NOMO-1 (cell line): ENCODE results near the gene RAMP3.
"Not testable (repeated sequence)": the region's sequence is repeated elsewhere in the genome, so short reads cannot be mapped to it uniquely, and the experiment has no call there.

Source experiments
- DNase-seq, 2 experiments: peaks; one replicate each; lab custom pipeline; 2025; ENCODE audit not compliant: unreplicated experiment in 2 of 2; lab: John Stamatoyannopoulos, UW

The RAMP3 gene

DNA sequence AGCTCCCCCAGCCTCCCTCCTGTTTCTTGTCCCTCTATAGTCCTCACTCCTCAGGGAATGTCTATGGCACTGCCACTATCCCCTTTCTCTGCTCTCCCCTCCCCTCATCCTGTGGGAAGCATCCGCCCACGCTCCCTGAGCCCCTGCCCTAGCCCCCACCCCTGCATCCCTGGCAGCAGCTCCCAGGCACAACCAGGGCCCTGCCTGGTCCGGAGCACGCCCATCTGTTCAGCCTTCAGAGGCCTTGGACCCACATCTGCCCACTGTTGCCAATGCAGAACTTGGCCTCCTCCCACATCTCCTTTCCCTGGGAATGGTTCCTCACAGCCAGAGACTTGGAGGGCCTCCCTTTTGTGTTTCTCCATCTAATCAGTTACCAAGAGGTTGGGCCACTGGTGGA is 25.7 kb upstream of the RAMP3 start:
- DNase-seq: no peak

DNA sequence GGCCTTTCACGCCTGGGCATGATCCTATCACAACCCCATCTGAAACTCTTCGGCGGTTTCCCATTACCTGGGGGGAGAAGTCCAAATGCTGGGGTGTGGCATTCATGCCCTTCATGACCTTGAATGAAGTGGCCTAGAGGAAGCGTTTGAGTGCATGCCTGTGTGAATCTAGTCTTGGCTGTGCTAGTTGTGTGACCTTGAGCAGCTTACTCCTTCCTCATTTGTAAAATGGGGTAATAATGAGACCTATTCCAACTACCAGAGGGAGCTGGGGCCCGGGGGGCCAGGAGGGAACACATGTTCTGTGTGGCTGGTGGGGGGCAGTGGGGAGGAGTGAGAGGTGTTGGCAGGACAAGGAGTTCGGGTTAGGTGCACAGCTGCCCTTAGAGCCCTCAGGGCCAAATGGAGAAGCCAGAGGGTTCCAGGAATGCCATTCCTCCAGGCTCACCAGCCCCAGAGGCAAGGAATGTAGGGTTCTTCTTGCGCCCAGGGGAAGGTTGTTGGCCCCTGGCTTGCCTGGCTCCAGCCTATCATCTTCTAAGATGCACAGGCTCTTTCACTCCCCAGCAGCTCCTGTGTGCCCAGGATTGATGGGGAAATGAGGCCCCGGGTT is 24.8 kb upstream of the RAMP3 start:
- DNase-seq: peak in 1 of 2 experiments; percentile 5

DNA sequence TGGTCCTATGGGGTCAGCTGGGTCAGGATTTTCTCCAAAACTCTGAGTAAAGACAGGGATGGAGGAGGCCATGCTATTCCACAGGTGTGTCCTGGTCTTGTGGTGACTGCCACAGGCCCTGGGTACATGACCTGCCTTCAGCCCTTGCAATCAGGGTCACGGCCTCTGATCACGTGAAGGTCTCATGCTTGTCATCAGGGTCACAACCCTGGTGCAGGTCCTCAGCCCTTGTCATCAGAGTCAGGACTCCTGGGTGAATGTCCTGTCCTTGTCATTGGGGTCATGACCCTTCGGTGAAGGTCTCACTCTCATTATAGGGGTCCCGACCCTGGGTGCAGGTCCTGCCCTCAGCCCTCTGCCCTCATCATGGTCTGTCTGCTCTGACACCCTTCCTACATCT is 24.2 kb upstream of the RAMP3 start:
- no peak for DNase-seq

DNA sequence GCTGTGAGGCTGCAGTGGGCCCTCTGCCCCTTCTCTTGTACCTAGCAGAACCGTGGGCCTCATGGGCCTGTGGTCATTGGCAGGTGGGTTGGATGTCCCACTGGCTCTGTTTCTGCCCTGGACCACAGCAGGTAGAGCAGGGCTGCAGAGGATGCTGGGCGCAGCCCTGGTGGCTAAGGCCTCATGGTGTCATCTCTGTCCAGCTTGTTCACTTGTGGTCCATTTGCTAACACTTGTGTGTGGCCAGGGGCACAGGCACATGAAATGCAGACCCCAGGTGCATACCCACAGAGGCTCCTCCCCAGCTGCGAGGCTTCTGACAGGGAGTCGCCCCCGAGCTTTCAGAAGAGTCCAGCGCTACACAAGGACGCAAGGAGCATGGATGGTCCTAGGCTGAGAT is 23.7 kb upstream of the RAMP3 start:
- DNase-seq: no peak

DNA sequence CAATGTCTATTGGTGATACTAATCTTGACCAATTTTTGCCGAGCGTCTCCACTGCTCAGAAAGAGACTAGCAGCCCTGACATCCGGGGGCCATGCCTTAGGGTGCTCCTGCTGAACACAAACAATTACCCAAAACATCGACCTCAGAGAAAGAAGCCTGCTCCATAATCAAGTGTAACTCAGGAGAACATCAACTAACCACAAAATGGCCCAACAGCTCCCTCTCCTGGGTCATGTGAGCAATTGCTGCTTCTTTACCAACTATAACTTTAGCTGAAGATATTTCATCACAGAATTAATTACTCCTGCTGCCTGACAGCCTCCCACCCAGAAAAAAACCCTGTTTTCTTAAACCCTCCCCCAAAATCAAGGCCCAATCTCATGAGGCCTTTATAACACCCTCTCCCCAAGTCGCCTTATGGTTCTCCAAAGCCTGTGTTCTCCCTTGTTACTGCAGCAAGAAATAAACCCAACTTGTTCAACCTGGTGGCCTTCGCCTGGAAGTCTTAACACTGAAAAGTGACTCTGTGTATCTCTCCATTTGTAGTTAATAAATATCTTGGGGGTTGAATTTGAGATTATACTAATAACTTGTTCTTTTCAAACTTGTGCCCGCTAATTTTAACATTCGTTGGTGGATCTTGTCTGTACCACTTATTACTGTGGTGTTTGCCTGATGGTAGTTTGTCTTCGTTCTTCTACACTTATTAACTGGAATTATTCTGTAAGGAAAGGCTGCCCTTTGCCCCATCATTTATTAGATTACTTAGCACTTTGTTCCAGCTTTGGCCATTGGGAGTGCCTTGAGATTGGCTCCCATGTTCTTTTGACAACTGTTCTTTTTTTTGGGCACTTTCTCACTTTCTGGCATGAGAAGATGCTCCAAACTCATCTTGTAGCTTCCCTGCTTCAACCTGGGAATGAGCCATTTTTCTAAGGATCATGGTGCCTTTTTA is 21.2 kb upstream of the RAMP3 start:
- DNase-seq: peak; percentile 68 to 82

DNA sequence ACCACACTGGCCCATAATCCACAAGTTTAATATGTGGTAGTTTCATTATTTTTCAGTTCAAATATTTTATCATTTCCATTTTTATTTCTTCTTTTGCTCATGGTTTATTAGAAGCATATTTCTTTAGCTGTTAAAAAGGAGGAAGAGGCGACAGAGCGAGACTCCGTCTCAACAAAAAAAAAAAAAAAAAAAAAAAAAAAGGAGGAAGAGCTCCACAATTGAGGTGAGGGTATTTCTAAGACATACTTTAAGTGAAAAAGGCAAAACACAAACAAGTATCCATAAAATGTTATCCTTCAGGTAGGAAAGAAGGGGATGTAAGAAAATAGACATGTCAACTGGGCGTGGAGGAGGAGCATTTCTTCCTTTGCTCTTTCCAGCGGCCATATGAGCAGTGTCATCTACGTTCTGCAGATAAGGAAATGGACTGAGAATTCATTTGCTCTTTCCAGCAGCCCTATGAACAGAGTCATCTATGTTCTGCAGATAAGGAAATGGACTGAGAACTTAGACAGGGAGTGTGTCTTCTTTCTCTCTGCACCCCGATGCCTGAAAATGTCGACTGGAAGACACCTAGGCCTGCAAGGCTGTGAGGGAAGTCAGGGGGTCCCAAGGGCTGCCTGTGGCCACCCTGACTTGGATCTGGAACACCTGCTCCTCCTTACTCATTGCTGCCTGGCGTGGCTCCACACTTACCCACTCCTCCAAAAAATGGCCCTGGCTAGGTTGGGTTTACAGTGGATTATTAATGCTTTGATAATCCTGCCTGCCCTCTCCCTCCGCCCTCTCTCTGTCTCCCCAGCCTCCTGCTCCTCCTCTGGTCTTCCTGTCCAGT is 18.9 kb upstream of the RAMP3 start:
- DNase-seq: no peak

DNA sequence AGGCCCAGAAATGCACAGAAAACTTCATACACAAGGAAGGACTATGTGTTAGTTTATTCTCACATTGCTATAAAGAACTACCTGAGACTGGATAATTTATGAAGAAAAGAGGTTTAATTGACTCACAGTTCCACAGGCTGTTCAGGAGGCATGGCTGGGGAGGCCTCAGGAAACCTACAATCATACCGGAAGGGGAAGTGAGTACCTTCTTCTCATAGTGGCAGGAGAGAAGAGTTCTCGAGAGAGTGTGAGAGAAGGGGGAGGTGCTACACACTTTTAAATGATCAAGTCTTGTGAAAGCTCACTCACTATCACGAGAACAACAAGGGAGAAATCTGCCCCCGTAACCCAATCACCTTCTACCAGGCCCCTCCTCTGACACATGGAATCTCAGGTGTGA is 16.8 kb upstream of the RAMP3 start:
- DNase-seq: peak; percentile 18 to 27

DNA sequence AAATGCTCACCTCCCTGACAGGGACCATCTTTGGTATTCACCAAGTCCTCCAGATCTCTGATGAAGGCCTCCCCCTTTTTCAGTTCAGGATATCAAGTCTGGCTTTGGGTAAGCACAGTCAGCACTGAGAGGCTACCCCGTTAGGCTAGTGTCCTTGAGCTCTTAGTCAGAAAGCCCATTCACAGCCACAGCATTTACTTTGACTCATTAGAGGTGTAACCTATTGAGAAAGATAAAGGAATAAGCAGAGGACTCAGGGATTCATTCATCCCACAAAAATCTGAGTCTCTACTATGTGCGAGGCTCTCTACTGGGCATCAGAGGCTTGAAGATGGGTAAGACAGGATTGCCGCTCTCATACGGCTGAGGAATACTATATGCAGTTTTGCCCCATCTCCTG is 14.0 kb upstream of the RAMP3 start:
- no peak for DNase-seq

DNA sequence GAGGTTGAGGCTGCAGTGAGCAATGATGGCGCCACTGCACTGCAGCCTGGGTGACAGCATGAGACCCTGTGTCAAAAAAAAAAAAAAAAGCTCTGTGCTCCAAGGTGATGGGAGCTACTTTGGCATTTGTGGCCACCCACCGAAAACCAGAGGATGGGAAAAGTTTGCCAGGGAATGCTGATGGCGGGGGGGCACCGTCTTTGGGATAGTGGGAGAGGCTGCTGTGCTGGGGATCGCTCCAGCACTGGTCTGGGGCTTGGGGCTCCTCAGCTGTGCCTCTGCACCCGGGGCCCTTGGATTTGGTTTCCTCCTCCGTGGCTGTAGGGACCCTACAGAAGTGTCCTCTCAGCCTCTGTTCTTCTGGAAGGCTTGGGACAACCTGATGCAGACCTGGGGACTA is 11.7 kb upstream of the RAMP3 start:
- DNase-seq: no peak

DNA sequence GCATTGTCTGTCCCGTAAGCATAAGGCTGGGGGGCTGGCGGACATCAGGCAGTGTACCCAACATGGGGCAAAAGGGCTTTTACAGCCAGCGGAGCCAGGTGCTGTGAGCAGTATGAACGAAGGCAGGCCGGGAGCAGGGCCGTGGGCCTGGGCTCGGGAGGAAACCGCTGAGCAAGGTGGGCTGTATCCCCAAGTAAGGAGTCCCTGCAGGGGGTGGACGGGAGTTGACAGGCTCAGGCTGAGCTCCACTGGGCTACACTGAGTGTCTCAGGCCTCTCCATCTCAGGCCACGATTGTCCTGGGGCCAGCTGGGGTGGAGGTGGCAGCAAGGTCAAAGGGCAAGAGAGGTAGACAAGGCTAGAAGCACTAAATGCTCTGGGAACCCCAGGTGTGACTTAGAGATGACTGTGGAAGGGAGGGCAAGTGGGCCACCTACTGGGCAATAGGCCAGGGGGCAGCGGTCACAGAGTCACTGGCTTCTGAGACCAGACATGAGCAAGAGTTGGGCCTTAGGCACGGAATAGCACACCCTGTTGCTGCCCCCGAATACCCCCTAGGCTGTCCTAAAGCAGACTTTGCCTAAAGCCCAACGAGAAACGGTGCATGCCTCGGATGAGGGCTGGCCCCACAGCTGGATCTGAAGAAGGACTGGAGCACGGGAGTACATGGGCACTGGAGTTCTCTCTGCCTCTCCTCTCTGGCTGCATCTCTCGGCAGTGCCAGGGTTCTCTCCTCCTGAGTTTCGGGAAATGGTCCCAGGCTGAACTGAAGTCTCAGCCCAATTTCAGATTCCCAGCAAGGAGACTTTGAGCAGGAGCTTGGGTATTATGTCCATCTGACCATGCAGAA is 10.8 kb upstream of the RAMP3 start:
- DNase-seq: no peak

DNA sequence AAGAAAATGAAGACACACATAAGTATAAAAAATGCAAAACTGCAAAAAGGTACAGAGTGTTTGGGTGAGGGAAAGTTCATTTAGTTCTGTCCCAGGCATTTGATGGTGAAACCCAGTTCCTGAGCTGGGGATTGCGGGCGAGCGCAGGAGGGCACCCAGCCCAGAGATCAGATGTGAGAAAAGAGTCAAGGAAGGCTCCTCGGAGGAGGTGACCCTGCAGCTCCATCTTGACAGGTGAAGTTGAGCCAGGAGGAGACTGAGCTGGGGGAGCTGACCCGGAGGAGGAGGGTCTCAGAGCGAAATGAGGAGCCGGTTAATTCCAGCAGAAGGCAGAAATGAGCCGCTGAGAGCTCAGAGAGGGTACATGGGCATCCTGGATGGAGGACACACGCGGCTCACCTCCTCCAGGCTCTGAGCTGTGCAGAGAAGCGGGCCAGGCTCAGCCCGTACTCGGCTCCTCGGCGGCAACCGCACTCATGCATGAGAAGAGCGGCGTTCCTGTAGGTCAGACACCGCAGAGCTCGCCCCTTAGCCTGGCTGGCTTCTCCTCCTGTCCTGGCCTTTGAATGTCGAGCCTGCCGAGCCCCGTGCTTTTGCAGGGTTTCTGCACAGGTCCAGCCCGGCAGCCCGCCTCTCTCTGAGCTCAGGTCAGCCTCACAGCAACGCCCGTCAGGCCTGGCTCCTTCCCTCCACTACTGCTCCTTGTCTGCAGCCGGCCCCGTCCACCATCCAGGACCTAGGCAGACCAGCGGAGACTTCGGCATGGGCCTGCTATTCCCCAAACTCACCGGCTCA is 9.5 kb upstream of the RAMP3 start:
- DNase-seq: no peak

DNA sequence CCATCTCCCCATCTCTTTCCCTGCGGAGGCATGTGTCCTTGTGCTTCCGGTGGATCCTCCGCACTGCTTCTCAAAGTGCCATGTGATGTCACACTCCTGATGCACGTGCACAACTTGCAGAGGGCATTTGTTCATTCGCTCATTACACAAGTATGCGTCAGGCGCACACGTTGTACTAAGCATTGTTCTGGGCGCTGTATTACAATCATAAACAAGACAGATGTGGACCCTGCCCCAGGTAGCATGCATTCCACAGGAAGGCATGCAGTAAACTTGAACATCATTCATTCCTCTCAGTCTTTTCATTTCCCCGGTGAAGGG is 9.0 kb upstream of the RAMP3 start:
- no peak for DNase-seq

DNA sequence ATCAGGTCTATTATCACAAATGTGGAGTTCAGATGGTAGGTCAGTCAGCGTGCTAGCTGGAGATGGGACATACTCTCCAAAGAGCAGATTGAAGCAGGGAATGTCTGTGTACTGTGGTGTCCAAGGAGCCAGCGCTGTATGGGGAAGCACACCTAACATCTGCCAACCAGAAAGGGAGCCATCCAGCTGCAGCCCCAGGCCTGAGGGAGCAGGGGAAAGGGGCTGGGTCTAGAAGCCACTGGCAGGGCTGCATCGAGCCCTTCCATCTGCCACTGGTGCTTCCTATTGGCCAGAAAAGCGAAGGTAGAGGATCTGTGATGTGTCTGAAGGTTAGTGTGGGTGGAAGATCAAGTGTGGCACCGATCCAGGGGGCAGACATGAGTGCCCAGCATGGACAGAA is 8.0 kb upstream of the RAMP3 start:
- DNase-seq: no peak

DNA sequence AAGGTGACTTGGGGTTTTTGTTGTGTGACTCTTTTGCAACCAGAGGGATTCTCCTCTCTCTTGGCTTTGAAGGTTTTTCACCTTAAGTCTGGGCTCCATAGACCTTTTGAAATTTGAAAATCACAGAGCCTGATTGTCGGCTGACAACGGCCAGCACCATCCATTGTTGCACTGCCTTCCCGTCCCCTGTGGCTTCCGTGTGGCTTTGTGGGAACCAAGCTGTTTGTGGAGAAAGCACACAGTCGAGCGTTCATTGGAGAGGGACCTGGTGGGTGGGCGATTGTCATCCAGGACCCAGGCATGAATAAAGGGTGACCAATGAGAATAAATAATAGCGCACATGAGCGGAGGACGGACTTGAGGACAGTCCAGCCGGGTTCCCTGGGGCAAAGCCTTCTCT is 7.4 kb upstream of the RAMP3 start:
- no peak for DNase-seq

DNA sequence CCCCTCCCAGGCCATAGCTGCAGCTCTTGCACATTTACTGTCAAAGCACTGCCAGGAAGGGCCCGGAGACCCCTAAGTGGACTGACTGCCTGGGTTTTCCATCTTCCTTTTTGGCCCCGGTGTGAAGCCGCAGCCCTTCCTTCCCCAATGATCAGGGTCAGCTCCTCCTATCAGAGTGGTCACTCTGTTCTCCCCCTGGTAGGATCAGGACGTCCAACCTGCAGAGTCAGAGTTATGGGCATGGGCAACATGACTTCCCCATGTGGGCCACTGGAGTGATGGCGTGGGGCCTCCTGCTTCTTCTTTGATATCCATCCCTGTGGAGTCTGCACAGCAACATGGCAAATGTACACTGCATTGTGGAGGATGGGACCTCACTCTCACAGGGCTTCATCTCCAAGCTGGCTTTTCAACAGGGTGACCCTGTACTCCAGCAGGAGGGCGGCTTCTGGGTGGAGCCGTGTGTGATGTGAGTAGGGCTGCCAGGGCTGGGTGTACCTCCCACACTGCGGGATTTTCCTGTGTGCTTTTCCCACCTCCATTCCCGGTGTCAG is 6.4 kb upstream of the RAMP3 start:
- DNase-seq: no peak

DNA sequence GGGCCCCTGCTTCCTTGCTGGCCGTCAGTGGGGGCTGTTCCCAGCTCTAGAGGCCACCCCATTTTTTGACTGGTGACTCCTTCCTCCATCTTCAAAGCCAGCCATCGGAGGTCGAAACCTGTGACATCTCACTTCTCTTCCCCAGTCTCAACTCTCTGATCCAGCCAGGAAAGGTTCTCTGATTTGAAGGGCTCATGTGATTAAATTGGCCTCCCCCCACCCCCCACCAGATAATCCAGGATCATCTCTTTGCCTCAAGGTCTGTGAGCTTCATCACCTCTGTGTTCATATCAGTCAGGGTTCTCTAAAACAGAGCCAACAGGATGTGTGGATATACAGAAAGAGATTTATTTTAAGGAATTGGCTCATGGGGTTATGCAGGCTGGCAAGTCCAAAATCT is 5.6 kb upstream of the RAMP3 start:
- no peak for DNase-seq

DNA sequence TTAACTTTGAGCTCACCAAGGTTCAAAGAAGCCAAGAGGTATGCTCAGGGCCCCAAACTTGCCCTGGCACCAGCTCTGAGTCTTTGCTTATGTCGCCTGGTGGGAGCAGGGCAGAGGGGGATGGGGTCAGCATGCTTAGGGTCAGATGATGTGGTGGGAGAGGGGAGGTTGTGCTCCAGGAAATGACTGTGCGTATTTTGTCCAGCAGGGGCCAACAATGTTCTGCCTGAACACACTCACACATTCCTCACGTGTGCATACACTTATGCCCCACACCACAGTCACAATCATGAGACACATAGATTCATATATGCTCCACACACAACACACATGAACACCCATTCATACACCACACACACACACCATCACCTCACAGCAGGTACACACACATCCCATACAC is 4.4 kb upstream of the RAMP3 start:
- DNase-seq: no peak

DNA sequence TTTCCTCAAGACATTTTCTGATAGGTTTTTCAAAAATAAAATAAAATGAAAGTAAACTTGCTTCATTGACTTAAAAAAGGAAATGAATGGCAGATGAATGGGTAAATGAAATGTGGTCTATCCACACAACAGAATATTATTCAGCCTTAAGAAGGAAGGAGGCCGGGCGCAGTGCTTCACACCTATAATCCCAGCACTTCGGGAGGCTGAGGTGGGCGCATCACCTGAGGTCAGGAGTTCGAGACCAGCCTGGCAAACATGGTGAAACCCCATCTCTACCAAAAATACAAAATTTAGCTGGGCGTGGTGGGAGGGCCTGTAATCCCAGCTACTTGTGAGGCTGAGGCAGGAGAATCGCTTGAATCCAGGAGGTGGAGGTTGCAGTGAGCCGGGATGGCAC is 3.7 kb upstream of the RAMP3 start:
- DNase-seq: not testable (repeated sequence)

DNA sequence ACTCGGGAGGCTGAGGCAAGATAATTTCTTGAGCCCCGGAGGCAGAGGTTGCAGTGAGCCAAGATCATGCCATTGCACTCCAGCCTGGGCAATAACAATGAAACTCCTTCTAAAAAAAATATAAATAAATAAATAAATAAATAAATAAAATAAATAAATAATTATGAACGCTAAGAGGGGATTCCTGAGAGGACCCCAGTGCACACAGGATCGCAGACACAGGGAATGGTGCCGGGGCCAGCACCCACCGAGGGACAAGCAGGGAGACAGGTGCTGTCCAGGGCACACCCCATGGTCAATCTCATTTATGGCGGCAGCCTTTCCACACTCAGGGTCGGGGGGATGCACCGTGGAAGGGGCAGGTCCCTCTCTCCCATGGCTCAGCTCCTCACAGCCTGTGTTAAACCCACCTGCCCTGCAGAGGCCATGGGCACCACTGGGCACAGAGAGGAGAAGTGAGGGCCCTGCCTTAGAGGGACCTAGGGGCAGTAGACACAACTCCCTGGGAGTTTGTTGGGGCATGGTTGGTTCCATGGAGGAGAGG is 2.2 kb upstream of the RAMP3 start:
- DNase-seq: no peak
